Body of pancreas (tissue), 4 donors: ENCODE results near the gene RIC1.

Experiments used
- POLR2A ChIP-seq, 3 donors: fragments of 450-650 bp; IDR thresholded peaks; one replicate each; pipeline ENCODE4 v1.6.1; 2016; ENCODE audit warnings: antibody characterized with exemption in 3 of 3, mild to moderate bottlenecking in 2 of 3
- TF ChIP-seq, protein P1 (sequence below), 7 experiments: fragments of 450-650 bp in 4 of 7; fragments of 200-600 bp in 3 of 7; sonication (generic) in 3 of 7; IDR thresholded peaks; one replicate each; pipeline ENCODE4 v1.5.1; 2016 to 2019; ENCODE audit warnings: antibody characterized with exemption in 7 of 7

GRCh38 chr9:5665059-5665458 is 36.2 kb downstream of the RIC1 start:
- TF ChIP-seq, protein P1, sequence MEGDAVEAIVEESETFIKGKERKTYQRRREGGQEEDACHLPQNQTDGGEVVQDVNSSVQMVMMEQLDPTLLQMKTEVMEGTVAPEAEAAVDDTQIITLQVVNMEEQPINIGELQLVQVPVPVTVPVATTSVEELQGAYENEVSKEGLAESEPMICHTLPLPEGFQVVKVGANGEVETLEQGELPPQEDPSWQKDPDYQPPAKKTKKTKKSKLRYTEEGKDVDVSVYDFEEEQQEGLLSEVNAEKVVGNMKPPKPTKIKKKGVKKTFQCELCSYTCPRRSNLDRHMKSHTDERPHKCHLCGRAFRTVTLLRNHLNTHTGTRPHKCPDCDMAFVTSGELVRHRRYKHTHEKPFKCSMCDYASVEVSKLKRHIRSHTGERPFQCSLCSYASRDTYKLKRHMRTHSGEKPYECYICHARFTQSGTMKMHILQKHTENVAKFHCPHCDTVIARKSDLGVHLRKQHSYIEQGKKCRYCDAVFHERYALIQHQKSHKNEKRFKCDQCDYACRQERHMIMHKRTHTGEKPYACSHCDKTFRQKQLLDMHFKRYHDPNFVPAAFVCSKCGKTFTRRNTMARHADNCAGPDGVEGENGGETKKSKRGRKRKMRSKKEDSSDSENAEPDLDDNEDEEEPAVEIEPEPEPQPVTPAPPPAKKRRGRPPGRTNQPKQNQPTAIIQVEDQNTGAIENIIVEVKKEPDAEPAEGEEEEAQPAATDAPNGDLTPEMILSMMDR (IDR thresholded peaks at IDR 0.05): no peak
- TF ChIP-seq POLR2A (IDR thresholded peaks at IDR 0.05): no peak
